Thyroid gland (tissue), 4 donors: ENCODE data around the gene OGDH. TPM values are rescaled to one million over a fixed set of nuclear protein-coding genes. Genes with fewer than 3 reads are reported as not detected.
"Not testable (repeated sequence)": the region's sequence is repeated elsewhere in the genome, so short reads cannot be mapped to it uniquely, and the experiment has no call there.

Experiments
- DNase-seq, 2 donors: peaks; one replicate each; pipeline ENCODE4 v3.0.0-alpha.2; 2019
- H3K27ac ChIP-seq, 3 donors: fragments of 200-600 bp; sonication (generic); 1 replicate in 2 of 3; 2 replicates in 1 of 3; pipeline ENCODE4 v1.5.1; 2016 to 2019; ENCODE audit warnings: mild to moderate bottlenecking in 1 of 3, moderate library complexity in 1 of 3
- H3K27me3 ChIP-seq: fragments of 200-600 bp; sonication (generic); one replicate; pipeline ENCODE4 v1.5.1; 2019
- H3K36me3 ChIP-seq, 2 donors: fragments of 200-600 bp; sonication (generic); one replicate each; pipeline ENCODE4 v1.5.1; 2016 to 2019
- H3K4me1 ChIP-seq, 2 donors: fragments of 200-600 bp; sonication (generic); one replicate each; pipeline ENCODE4 v1.5.1; 2017 to 2019
- H3K4me3 ChIP-seq, 3 donors: fragments of 200-600 bp; sonication (generic); replicated peaks in 1 of 3; 1 replicate in 2 of 3; 2 replicates in 1 of 3; pipeline ENCODE4 v1.5.1; 2016; ENCODE audit warnings: mild to moderate bottlenecking in 1 of 3
- H3K9me3 ChIP-seq: fragments of 200-600 bp; sonication (generic); one replicate; pipeline ENCODE4 v1.5.1; 2017
- POLR2A ChIP-seq, 2 donors: fragments of 450-650 bp; IDR thresholded peaks; one replicate each; pipeline ENCODE4 v1.6.1; 2017; ENCODE audit warnings: antibody characterized with exemption in 2 of 2, mild to moderate bottlenecking in 2 of 2, moderate library complexity in 1 of 2
- WGBS, 2 donors: methylation state at CpG; one replicate each; pipeline ENCODE4 v1.1.5; 2017; 5-methylcytosine and 5-hydroxymethylcytosine counted together
- intact Hi-C: fragments of 100-400 bp; cut with DNase I; formaldehyde crosslinking; loops from one replicate; pipeline ENCODE4 v1.15.1; 2023
- total RNA-seq, 4 donors: library from RNA; depleted of rRNA; stranded (reverse); fragments of >200 nt; gene quantifications; one replicate each; pipeline ENCODE4 v1.2.3, GENCODE V29; 2016
- TF ChIP-seq, protein P1 (sequence below), 6 experiments: fragments of 200-600 bp in 3 of 6; fragments of 450-650 bp in 3 of 6; sonication (generic) in 3 of 6; IDR thresholded peaks; one replicate each; pipeline ENCODE4 v1.5.1; 2016 to 2019; ENCODE audit warnings: antibody characterized with exemption in 6 of 6, mild to moderate bottlenecking in 2 of 6, inconsistent platforms in 1 of 6, moderate library complexity in 1 of 6

Gene OGDH
- total RNA-seq, 4 donors from 2014 or later = 108 to 325 (median 201) TPM

DNA sequence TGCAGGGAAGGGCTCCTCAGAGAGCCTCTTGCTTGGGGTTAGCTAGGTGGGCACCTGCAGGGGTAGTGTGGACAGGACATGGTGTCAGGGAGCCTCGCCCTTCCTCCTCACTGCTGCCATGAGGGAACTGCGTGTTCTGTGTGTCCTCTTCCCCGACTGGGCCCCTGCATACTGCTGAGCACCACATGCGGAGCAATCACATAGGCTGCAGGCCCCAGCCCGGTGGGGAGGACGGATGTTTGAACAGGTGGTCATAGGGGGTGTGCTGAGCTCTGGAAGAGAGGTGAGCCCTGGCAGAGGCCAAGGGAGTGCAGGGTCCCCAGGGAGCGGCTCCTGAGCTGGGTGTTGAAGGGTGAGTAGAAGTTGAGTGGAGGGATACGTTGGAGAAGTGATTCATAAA is 93.9 kb downstream of the OGDH start:
- Histone ChIP-seq H3K27ac (peak overlapping the region in 2 of 3 donors; percentile 36), H3K4me3 (no peak overlapping the region), H3K9me3 (no peaks in the 10 kb centered on the region), H3K4me1 (peaks cover 18 to 27% of the 10 kb centered on the region in 2 donors), H3K27me3 (no peaks in the 10 kb centered on the region), H3K36me3 (peaks cover 37 to 45% of the 10 kb centered on the region in 2 donors)
- intact Hi-C loops = no loop called here
- TF ChIP-seq POLR2A (IDR thresholded peaks at IDR 0.05) = no peak
- TF ChIP-seq, protein P1, sequence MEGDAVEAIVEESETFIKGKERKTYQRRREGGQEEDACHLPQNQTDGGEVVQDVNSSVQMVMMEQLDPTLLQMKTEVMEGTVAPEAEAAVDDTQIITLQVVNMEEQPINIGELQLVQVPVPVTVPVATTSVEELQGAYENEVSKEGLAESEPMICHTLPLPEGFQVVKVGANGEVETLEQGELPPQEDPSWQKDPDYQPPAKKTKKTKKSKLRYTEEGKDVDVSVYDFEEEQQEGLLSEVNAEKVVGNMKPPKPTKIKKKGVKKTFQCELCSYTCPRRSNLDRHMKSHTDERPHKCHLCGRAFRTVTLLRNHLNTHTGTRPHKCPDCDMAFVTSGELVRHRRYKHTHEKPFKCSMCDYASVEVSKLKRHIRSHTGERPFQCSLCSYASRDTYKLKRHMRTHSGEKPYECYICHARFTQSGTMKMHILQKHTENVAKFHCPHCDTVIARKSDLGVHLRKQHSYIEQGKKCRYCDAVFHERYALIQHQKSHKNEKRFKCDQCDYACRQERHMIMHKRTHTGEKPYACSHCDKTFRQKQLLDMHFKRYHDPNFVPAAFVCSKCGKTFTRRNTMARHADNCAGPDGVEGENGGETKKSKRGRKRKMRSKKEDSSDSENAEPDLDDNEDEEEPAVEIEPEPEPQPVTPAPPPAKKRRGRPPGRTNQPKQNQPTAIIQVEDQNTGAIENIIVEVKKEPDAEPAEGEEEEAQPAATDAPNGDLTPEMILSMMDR (IDR thresholded peaks at IDR 0.05) = no peak
- WGBS, 2 donors = 87% methylated on average over 7 of the region's 8 CpGs
- DNase-seq = no peak

DNA sequence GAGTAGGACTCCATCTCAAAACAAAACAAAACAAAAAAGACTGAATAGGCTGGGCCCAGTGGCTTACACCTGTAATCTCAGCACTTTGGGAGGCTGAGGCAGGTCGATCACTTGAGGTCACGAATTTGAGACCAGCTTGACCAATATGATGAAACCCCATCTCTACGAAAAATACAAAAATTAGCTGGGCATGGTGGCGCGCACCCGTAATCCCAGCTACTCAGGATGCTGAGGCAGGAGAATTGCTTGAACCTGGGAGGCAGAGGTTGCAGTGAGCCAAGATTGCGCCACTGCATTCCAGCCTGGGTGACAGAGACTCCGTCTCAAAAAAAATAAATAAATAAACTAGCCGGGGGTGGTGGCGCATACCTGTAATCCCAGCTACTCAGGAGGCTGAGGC is 97.0 kb downstream of the OGDH start:
- intact Hi-C loops, H3K27me3 ChIP-seq, H3K27ac ChIP-seq, DNase-seq, H3K9me3 ChIP-seq, H3K4me3 ChIP-seq: not testable (repeated sequence)
- Histone ChIP-seq H3K36me3 (peaks cover 27 to 28% of the 10 kb centered on the region in 2 donors), H3K4me1 (peaks cover 25 to 36% of the 10 kb centered on the region in 2 donors)
- 95 to 96% methylated on average over 10 of the region's 10 CpGs for WGBS, 2 donors

DNA sequence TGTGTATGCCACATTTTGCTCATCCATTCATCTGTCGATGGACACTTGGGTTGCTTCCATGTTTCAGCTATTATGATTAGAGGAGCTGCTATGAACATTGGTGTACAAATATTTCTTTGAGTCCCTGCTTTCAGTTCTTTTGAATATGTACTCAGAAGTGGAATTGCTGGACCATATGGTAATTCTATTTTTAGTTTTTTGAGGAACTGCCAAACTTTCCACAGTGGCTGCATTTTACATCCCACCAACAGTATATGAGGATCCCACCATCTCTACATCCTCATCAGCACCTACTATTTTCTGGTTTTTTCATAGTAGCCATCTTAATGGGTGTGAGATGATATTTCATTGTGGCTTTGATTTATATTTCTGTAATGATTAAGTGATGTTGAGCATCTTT is 97.5 kb downstream of the OGDH start:
- no peak overlapping the region for H3K4me3 ChIP-seq
- no peaks in the 10 kb centered on the region for H3K9me3 ChIP-seq
- H3K36me3 ChIP-seq = peaks cover 28 to 29% of the 10 kb centered on the region in 2 donors
- peaks cover 25 to 36% of the 10 kb centered on the region in 2 donors for H3K4me1 ChIP-seq
- no peak for DNase-seq
- intact Hi-C loops = no loop called here
- TF ChIP-seq POLR2A (IDR thresholded peaks at IDR 0.05) = no peak
- TF ChIP-seq, protein P1 (IDR thresholded peaks at IDR 0.05) = no peak
- WGBS, 2 donors = 95 to 100% methylated on average over 1 of the region's 1 CpG
- no peak overlapping the region for H3K27ac ChIP-seq
- H3K27me3 ChIP-seq = no peaks in the 10 kb centered on the region

DNA sequence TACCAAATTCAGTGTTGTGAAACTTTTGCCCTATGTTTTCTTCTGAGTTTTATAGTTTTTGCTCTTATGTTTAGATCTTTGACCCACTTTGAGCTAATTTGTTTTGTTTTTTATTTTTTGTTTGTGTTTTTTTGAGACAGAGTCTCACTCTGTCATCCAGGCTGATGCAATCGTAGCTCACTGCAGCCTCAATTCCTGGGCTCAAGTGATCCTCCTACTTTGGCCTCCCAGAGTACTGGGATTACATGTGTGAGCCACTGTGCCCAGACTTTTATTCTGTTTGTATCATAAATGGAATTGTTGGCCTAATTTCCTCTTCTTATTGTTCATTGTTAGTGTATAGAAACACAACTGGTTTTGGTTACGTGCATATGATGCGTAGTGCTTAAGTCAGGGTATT is 99.0 kb downstream of the OGDH start:
- no peaks in the 10 kb centered on the region for H3K27me3 ChIP-seq
- WGBS, 2 donors = 96 to 99% methylated on average over 3 of the region's 3 CpGs
- no peak overlapping the region for H3K27ac ChIP-seq
- peaks cover 23 to 32% of the 10 kb centered on the region in 2 donors for H3K4me1 ChIP-seq
- H3K4me3 ChIP-seq = no peak overlapping the region
- intact Hi-C loops = no loop called here
- no peak for DNase-seq
- TF ChIP-seq POLR2A (IDR thresholded peaks at IDR 0.05) = no peak
- TF ChIP-seq, protein P1 (IDR thresholded peaks at IDR 0.05) = no peak
- H3K9me3 ChIP-seq = no peaks in the 10 kb centered on the region
- H3K36me3 ChIP-seq = peaks cover 28 to 30% of the 10 kb centered on the region in 2 donors

DNA sequence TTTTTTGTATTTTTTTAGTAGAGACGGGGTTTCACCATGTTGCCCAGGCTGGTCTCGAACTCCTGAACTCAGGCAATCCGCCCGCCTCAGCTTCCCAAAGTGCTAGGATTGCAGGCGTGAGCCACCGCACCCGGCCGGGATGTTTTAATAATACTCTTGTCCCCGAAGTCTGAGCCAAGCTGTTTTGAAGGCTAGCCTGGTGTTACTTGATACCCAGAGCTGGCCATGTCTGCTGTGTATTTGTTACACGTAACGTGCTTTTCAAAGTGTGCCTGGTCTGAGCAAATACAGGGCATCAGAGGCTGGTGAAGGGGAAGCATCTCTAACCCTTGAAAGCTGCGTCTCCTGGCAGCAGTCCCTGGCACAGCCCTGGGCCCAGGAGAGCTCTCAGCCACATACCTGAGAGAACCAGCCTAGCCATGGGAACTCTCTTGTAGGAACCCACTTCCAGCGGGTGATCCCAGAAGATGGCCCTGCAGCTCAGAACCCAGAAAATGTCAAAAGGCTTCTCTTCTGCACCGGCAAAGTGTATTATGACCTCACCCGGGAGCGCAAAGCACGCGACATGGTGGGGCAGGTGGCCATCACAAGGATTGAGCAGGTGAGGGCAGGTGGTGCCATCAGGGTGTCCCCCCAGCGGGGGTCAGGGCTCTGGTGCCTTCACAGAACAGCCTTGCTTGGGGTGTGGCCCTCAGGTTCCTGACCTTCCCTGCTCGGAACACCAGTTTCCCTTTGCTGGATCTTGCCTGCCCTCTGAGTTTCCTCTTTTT is 100.5 kb downstream of the OGDH start:
- intact Hi-C loops = no loop called here
- TF ChIP-seq, protein P1 (IDR thresholded peaks at IDR 0.05) = no peak
- TF ChIP-seq POLR2A (IDR thresholded peaks at IDR 0.05) = no peak
- H3K4me1 ChIP-seq = peaks cover 8 to 18% of the 10 kb centered on the region in 2 donors
- peaks cover 27 to 30% of the 10 kb centered on the region in 2 donors for H3K36me3 ChIP-seq
- H3K9me3 ChIP-seq = no peaks in the 10 kb centered on the region
- H3K4me3 ChIP-seq = no peak overlapping the region
- peak; percentile 83 to 84 for DNase-seq
- 60 to 73% methylated on average over 12 to 14 of the region's 20 CpGs for WGBS, 2 donors
- no peaks in the 10 kb centered on the region for H3K27me3 ChIP-seq
- H3K27ac ChIP-seq = peak overlapping the region in 2 of 3 donors; percentile 21 to 23
